Left ventricle myocardium inferior (tissue), 1 donor: ENCODE data around the gene CFAP61. TPM values are rescaled to one million over a fixed set of nuclear protein-coding genes. Genes with fewer than 3 reads are reported as not detected.

Experiments used
- DNase-seq: peaks from one replicate; pipeline ENCODE4 v3.0.0-alpha.2; 2020
- H3K27ac ChIP-seq: fragments of 200-600 bp; replicated peaks from 2 replicates; pipeline ENCODE4 v1.8.0; 2021
- H3K27me3 ChIP-seq: fragments of 200-600 bp; 2 replicates; pipeline ENCODE4 v1.8.0; 2021; ENCODE audit warnings: low read depth
- H3K36me3 ChIP-seq: fragments of 200-600 bp; 2 replicates; pipeline ENCODE4 v1.8.0; 2021
- H3K4me1 ChIP-seq: fragments of 200-600 bp; 2 replicates; pipeline ENCODE4 v1.8.0; 2021
- H3K4me3 ChIP-seq: fragments of 200-600 bp; 2 replicates; pipeline ENCODE4 v1.8.0; 2021; ENCODE audit warnings: mild to moderate bottlenecking, moderate library complexity
- H3K9me3 ChIP-seq: fragments of 200-600 bp; replicated peaks from 2 replicates; pipeline ENCODE4 v1.8.0; 2021
- CTCF ChIP-seq: fragments of 200-600 bp; IDR thresholded peaks from 2 replicates; pipeline ENCODE4 v1.8.0; 2021; ENCODE audit warnings: antibody characterized with exemption, mild to moderate bottlenecking, borderline replicate concordance
- intact Hi-C: fragments of 100-400 bp; cut with micrococcal nuclease; formaldehyde crosslinking; loops from one replicate; pipeline ENCODE4 v1.11.0; 2022
- total RNA-seq: library from RNA; stranded (reverse); fragmentation: NEBNext Ultra II Directional; extraction: Animal tissue kit (Norgen Biotek cat#: 25700); gene quantifications from one replicate; pipeline ENCODE4 v1.2.1, GENCODE V29; 2021
- donor health status: DM: no; HTN: yes; CAD: no; lungs with severe emphysema.

Gene CFAP61
- total RNA-seq, 1 donor from 2014 or later, result 54.8 TPM

- Histone ChIP-seq H3K4me1 (peaks cover 44% of the 10 kb centered on the region), H3K4me3 (no peak overlapping the region), H3K36me3 (no peaks in the 10 kb centered on the region), H3K27ac (no peak overlapping the region), H3K9me3 (no peaks in the 10 kb centered on the region), H3K27me3 (peaks cover 6% of the 10 kb centered on the region)
- intact Hi-C loops, result no loop called here
- no peak for DNase-seq
- TF ChIP-seq CTCF, result no peak
These were observed 148.8 kb downstream of the CFAP61 start for GRCh38 chr20:20201124-20201523.

- peaks cover 6% of the 10 kb centered on the region for H3K27me3 ChIP-seq
- DNase-seq, result no peak
- TF ChIP-seq CTCF, result no peak
- no peaks in the 10 kb centered on the region for H3K9me3 ChIP-seq
- intact Hi-C loops, result no loop called here
- no peak overlapping the region for H3K4me3 ChIP-seq
- H3K36me3 ChIP-seq, result no peaks in the 10 kb centered on the region
- no peak overlapping the region for H3K27ac ChIP-seq
- H3K4me1 ChIP-seq, result peaks cover 47% of the 10 kb centered on the region
These were observed 149.3 kb downstream of the CFAP61 start for GRCh38 chr20:20201639-20202038.

DNA sequence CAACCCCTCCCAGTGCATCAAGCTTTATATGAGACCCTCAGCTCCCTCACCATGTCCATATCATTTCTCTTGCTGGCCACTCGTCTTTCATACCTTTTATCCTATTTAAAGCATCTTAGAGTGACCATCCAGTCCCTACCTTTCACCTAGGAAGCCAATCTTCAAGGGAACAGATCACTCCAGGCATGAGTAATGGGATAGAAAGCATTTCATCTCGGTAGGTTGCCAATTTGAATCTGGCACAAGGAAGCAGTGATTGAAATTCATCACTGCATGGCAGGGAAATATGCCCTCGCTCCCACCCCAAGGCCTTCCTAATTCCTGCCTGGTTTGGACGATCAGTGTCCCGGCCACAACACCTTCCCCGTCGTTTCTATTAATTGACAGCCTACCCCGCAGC is 150.4 kb downstream of the CFAP61 start:
- no peak for DNase-seq
- Histone ChIP-seq H3K27me3 (peaks cover 10% of the 10 kb centered on the region), H3K9me3 (no peaks in the 10 kb centered on the region), H3K4me3 (no peak overlapping the region), H3K36me3 (no peaks in the 10 kb centered on the region), H3K4me1 (peaks cover 58% of the 10 kb centered on the region), H3K27ac (no peak overlapping the region)
- TF ChIP-seq CTCF, result no peak
- intact Hi-C loops, result no loop called here

DNA sequence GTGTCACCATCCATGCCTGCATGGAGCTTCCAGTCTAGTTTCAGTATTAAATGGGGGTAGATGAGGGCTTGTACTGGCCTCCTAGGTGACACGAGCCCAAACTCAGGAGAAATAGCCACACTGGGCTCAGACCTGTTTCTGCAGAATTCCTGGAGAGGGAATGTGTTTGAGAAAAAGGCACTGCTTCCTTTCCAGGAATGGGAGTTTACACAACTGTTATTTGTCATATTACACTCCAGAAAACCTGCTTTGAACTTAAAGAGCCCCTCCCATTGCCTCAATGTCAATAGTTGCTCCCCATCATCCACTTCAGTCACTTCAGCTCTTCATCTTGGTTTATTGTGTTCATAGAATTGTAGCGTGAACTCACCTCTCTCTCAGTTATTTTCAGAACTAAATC is 151.5 kb downstream of the CFAP61 start:
- no peak overlapping the region for H3K27ac ChIP-seq
- peaks cover 10% of the 10 kb centered on the region for H3K27me3 ChIP-seq
- no peak for DNase-seq
- no peaks in the 10 kb centered on the region for H3K9me3 ChIP-seq
- TF ChIP-seq CTCF, result no peak
- H3K4me1 ChIP-seq, result peaks cover 51% of the 10 kb centered on the region
- no peaks in the 10 kb centered on the region for H3K36me3 ChIP-seq
- intact Hi-C loops, result no loop called here
- no peak overlapping the region for H3K4me3 ChIP-seq

GRCh38 chr20:20204256-20204655 is 151.9 kb downstream of the CFAP61 start:
- no peak overlapping the region for H3K4me3 ChIP-seq
- intact Hi-C loops, result no loop called here
- H3K27me3 ChIP-seq, result peaks cover 10% of the 10 kb centered on the region
- no peak for TF ChIP-seq CTCF
- H3K9me3 ChIP-seq, result no peaks in the 10 kb centered on the region
- H3K27ac ChIP-seq, result no peak overlapping the region
- peaks cover 46% of the 10 kb centered on the region for H3K4me1 ChIP-seq
- no peaks in the 10 kb centered on the region for H3K36me3 ChIP-seq
- DNase-seq, result no peak
